HPDE6-E6E7 (cell line): ENCODE measurements around the gene HRCT1.
A peak's percentile ranks its signal among the peaks of the same experiment; 100 is the strongest.

ENCODE experiments used
- DNase-seq: peaks from one replicate; pipeline ENCODE4 v3.0.0; 2011; ENCODE audit warnings: missing footprints; ENCODE audit errors: extremely low spot score

The HRCT1 gene

DNA sequence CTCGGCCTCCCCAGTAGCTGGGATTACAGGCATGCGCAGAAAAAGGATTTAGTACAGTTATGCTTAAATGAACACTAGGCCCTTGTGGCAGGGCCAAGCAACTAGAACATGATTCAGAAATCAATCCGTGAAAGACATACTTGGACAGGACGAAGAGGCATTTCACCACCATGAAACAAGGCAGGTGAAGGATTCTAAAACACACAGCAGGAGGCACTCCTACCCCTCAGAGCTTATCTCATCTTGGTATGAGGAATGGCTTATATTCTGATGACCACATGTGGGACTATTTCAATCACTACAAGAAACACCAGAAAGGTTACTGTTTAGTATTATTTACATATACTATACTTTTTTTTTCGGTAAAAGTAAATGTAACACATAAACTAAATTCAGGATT is 36.3 kb downstream of the HRCT1 start:
- DNase-seq: no peak

DNA sequence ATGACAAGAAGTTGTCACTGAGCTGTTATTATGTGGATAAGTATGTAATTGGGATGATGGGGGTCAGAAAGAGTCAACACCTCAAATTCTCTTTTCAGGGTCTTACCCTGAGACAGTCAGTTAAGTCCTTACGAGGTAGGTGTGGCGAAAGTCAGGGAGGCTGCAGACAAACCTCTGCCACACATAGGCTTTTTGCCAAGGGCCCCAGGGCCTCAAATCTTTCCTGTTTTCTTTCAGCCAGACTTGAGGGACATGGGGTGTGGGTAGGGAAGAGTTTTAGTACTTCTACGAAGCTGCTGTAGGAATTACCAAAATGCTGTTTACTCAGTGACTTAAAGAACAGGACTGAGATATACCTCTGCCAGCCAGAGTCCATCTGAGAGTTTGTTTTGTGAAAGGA is 38.2 kb downstream of the HRCT1 start:
- DNase-seq: no peak

DNA sequence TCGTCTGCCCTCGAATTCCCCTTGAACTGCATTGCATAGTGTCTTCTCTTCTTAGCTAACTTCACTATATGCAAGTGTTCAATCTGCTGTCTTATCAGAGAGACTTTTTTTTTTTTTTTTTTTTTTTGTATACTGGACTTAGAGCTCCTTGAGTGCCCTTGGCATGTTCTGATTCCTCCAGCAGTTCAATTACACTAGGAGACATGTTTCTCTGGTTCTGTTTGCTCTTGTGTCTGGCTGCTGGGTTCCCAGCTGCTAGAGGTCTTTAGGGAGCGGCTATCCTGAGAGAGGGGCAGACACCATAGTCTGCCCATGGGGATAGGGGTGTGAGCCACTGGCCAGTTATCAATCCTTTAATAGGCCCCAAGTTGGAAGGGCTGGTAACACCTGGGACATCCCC is 38.8 kb downstream of the HRCT1 start:
- no peak for DNase-seq

DNA sequence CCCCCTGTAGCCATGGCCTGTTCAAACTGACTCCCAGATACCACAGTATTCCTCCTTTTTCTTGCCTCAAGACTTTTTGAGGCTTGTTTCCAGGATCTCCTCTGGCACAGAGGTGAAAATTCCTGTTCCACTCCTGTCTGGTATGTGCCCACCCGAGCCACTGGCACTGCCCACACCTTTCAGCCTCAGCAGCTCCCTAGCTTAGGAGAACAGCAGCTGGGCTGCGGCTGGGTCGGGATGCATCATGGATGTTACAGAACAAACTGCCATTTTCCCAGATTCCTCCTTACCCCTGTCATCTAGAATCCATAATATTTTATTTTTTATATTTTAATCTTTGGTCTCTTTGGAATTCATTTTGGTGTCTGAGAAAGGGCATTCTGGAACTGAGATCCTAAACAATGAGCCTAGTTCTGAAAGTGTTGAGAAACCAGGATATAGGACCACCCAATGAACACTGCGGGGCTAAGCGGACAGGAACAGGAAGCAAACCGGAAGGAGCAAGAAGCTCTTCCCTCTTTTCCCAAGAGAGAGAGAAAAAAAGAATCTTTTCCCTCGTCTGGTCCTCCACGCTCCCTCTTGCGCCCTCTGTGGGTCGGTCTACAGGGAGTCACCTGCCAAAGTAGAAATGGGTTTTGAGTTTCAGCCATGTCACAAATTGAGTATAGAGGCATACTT is 39.5 kb downstream of the HRCT1 start:
- DNase-seq: peak; percentile 62

DNA sequence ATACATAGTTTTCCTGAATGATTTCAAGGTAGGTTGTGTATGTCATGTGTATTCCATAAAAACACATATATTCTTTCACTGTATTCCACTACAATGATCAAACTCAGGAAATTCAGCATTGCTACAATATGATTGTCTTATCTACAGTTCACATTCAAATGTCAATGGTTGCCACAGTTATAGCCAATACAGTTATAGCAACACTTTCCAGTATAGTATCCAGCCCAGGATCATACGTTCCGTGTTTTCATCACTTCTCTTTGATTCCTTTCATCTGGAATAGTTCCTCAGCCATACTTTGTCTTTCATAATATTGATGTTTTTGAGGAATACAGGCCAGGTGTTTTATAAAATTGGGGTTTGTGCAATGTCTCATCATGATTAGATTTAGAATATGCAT is 42.4 kb downstream of the HRCT1 start:
- no peak for DNase-seq

DNA sequence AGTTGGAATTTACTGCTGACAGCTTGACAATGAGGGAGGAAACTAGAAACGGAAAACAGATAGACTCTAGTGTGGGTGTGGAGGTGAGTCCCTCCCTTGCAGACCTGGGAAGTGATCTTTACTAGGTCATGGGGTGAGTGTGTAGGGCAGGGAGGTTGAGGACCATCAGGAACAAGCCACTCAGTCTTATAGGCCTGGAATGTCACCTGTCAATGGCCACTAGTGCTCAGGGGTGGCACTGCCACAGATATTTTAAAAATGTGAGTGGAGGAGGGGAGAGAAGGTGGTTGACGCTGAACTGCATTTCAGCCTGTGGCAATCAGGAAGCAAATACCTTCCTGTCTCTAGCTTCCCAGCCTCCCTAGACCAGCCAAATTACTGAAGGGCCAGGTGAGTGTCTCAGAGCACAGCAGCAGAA is 42.9 kb downstream of the HRCT1 start:
- DNase-seq: no peak

DNA sequence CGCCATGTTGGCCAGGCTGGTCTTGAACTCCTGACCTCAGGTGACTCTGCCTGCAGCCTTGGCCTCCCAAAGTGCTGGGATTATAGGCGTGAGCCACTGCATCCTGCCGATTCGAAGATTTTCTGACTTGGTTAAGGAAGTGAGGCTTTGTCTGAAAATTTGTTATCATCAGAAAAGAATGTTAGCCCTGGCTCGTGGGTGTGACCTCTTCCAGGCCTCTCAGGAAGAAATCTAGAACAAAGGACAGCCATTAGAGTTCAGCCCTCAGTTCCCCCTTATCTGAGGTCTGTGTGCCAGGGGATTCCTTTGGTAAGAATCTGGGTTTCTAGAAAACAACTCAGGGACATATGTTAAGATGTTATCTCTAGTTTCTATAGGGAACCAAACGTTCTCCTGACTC is 45.7 kb downstream of the HRCT1 start:
- no peak for DNase-seq

DNA sequence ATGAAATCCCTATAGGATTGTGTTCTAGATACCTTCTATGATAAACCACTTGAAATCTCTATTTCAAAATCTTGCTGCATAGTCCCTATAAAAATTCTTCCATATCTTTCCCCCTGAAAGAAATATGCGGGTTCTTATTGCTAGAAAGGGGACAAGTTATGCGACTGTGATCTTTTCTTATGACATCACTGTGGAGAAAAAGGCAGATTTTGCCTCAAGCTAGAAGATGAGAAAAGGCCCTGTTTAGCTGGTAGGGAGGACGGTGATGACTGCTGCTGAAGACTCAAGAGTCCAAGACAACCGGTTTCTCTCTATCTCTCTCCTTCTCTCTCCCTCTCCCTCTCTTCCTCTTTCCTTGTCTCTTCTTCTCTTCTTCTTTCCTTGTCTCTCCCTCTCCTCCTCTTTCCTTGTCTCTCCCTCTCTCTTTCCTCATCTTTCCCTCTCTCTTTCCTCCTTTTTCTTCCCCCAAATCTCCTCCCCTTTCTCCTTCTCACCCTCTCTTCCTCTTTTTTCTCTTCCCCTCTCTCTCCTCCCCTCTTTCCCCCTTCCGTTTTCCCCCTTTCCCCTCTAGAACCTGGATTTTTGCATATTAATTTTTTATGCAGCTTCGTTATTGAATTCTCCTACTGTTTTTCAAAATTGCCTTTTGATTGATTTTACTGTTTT is 46.7 kb downstream of the HRCT1 start:
- no peak for DNase-seq

DNA sequence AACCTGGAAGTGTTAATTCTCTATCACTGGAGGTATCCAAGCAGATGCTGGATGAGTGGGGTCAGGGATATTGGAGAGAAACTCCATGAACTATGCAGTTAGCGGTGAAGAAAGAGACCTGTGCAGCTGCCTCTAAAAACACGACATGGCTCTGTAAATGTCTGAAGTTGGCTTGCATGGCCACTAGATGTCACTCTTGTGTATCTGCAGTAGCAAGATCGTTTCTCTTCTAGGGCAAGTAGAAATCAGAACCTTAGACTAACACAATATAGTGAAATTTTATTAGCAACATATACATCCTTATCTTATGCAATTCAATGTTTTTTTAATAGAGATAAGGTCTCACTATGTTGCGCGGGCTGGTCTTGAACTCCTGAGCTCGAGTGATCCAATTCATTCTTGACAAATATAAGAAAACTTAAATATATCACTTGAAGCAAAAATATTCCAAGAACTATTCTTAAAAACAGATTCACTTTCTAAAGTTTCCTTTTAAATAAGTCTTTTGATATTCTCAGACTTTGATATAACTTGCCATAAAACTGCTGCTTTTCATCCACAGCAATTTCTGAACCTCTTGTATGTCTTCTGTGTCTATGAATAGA is 49.0 kb downstream of the HRCT1 start:
- peak; percentile 31 for DNase-seq

DNA sequence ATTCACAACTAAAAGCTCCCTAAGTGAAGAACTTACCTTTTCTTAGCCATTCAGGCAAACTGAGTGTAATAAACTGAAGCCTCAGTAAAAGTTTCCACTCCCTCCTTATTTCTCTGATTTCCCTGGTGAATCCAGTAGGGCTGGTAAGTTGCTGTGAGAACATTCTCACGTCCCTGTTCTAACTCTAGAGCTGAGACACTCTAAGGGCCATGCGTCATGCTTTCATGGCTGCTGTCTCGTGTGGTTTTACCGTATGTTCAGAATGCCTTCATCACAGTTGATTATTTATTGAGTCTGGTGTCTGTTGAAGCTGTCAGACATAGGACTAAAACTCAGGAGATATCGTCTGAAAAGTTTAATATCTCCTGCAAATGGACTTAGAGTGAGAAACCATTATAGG is 50.6 kb downstream of the HRCT1 start:
- DNase-seq: no peak
